ENCODE data around the gene ZNF579.
A peak's percentile ranks its signal among the peaks of the same experiment; 100 is the strongest.

DNA sequence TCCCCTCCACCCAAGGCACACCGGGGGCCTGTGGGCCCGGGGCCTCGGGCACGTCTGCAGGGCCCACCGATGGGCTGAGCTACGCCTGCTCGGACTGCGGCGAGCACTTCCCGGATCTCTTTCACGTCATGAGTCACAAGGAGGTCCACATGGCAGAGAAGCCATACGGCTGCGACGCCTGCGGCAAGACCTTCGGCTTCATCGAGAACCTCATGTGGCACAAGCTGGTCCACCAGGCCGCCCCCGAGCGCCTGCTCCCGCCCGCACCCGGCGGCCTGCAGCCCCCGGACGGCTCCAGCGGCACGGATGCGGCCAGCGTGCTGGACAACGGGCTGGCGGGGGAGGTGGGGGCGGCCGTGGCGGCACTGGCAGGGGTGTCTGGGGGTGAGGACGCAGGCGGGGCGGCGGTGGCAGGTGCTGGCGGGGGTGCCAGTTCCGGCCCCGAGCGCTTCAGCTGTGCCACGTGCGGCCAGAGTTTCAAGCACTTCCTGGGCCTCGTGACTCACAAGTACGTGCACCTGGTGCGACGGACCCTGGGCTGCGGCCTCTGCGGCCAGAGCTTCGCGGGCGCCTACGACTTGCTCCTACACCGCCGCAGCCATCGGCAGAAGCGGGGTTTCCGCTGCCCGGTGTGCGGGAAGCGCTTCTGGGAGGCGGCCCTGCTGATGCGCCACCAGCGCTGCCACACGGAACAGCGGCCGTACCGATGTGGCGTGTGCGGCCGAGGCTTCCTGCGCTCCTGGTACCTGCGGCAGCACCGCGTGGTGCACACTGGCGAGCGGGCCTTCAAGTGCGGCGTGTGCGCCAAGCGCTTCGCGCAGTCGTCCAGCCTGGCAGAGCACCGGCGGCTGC lies 35.1 kb upstream of the ZNF579 start:
- TF ChIP-seq CTCF (IDR thresholded peaks at IDR 0.05 in 8 of 11, conservative IDR thresholded peaks at IDR 0.05 in 3 of 11) (no peak), POLR2AphosphoS5 (IDR thresholded peaks at IDR 0.05) (peak in 1 of 3 donors; percentile 0)
